Nucleus accumbens (tissue), 56 donors: Measurements from ENCODE around the gene PEDS1.
"Not testable (repeated sequence)": the region's sequence is repeated elsewhere in the genome, so short reads cannot be mapped to it uniquely, and the experiment has no call there.

Experiments
- DNase-seq, 56 donors: peaks; one replicate each; lab custom pipeline; 2025; lab: John Stamatoyannopoulos, UW

PEDS1 gene

DNA sequence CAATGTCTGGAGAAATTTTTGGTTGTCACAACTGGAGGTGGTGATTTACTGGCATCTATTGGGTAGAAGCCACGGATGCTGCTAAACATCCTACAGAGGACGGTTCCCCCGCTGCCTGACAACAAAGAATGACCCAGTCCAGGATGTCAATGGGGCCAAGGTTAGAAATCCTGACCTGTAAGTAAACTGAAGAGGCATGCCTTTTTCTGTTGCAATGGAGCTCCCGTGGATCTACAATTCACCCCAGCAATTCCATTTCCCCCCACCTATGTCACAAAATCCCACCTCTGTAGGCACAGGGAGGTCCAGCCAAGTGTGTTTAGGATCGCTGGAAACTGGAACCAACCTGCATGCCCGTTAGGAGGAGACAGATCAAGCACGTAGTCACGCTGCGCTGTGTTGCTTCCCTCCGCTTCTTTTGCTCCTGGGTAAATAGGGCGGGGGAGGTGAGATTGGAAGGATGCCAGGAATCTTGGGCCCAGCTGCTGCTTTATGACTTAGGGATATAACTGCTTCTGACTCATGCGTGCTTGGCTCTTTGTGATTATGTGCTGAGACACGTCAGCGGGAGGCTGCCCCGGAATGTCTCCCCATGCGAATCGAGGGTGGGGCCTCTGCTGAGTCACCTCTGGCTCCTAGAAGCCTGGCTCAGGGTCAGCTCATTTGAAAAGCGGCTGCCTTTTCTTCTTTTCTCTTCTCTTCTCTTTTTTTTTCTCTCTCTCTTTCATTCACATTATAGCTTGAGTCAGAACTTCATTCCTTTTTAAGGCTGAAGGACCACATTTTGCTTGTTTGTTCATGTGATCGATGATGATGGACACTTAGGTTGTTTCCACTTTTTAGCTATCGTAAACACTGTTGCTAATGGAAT lies 12.4 kb upstream of the PEDS1 start:
- peak in 53 of 56 donors; percentile 18 to 98 (median 75) for DNase-seq

DNA sequence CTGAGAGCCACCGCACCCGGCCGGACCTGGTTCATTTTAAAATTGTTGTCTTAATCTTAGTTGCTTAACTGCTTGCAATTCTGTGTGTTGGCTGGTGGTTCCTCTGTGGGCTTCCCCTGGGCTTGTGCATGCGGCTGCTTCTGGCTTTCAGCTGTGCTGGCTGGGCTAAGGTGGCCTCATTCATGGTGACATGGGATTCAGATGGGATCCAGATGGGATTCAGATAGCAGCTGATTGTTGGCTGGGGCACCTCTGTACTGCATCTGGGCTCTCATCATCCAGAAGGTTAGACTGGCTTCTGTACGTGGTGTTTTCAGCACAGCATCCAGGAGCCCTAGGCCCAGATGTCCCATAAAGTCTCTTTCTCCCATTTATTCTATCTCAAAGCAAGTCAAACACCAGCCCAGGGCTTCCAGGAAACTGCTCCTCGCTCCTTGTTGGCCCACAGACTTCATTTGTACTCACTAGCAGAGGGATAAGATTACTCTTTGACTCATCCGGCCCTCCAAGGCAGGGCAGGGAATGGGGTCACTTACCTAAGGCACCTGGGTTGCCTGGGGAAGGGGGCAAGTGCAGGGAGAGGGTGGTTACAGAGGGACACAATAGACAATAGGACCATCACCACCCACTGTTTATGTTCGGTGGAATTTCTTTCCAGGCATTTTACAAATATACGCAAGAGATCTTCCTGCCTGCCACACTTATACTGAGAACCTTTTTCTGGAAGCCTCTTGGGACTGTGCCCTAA lies 10.2 kb upstream of the PEDS1 start:
- no peak for DNase-seq

DNA sequence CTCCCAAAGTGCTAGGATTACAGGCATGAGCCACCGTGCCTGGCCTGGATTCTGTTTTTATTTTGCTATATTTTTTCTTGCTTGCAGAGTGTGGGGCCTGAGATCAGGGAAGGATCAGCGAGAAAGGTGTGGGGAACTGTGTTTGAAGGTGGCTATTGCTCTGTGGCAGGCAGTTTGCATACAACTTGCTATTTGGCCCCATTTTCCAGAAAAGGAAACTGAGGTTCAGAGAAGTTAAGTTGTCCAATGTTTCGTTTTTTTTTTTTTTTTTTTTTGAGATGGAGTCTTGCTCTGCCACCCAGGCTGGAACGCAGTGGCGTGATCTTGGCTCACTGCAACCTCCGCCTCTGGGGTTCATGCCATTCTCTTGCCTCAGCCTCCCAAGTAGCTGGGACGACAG lies 8.0 kb upstream of the PEDS1 start:
- DNase-seq: not testable (repeated sequence)

DNA sequence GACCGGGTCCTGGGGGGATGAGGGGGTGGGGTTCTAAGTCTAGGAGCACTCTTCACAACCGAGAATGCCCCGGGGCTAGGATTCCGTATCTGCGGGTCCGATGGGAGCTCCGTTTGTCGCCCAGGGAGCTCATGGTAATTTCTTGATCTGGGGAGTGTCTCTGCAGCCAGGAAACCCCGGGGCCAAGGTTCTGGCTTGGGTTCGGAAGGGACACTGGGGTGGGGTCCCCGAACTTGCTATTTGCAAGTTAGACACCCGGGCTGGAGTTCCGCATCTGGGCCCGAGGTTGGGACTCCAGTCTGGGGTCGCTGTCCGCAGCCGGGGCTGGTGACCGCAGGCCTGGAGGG lies 397 bp downstream of the PEDS1 start:
- DNase-seq: peak in 3 of 56 donors; percentile 30 to 57 (median 48)

DNA sequence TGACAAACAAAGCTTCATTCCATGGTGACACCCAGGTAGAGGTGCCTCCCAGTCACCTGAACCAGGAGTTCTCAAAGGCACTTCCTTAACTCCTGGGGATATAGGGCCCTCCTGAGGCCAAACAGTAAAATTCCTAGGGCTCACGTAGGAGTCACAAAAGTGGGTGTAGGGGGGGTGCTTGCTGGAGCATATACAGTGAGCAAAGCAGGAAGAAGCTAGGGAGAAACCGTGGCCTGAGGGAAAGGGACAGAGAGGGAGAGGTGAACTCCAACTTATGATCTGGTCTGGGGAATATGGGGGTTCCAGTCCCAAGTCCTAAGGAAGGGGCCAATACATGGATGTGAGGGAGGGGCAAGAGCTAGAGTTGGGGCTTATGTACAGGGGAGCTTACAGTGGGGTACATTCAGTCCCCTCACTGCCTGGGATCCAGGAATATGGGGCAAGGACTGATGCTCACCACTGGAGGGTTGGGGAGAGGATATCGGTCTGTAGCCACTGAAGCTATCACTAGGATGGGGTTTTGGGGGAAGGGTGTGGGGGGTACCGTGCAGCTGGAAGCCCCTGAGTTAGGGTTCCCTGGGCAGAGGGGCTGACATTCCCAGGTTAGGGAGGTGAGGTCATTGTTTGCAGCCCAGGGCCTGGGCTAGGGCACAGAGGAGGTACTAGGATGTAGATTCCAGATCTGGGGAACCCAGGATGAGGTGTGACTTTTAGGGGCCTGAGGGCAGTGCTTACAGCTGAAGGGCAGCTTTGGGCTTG lies 950 bp downstream of the PEDS1 start:
- peak in 9 of 56 donors; percentile 7 to 45 (median 21) for DNase-seq

DNA sequence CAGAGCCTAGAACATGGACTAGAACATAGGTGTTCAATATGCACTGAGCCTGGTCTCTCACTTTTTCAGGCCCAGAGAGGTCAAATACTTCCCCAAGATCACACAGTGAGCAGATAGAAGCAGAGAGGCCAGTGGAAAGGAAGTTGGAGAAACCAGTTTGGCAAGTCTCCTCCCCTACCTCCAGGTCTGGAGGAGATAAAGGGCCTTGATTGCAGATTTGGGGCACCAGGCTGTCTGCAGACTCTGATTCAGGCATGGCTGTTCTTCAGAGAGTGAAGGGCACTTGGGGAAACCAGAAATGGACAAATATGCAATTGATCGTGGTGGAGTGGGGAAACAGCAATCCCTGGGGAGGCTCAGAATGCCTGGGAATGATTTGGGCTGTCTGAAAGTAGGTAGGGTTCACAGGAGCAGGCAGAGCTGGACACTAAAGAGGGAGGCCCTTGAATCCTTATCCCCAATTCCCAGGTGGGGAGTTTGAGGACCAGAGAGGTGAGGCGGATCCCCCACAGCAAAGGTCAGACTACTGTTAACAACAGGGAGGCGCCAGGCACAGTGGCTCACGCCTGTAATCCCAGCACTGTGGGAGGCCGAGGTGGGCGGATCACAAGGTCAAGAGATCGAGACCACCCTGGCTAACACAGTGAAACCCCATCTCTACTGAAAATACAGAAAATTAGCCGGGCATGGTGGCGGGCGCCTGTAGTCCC lies 2.3 kb downstream of the PEDS1 start:
- DNase-seq: no peak

DNA sequence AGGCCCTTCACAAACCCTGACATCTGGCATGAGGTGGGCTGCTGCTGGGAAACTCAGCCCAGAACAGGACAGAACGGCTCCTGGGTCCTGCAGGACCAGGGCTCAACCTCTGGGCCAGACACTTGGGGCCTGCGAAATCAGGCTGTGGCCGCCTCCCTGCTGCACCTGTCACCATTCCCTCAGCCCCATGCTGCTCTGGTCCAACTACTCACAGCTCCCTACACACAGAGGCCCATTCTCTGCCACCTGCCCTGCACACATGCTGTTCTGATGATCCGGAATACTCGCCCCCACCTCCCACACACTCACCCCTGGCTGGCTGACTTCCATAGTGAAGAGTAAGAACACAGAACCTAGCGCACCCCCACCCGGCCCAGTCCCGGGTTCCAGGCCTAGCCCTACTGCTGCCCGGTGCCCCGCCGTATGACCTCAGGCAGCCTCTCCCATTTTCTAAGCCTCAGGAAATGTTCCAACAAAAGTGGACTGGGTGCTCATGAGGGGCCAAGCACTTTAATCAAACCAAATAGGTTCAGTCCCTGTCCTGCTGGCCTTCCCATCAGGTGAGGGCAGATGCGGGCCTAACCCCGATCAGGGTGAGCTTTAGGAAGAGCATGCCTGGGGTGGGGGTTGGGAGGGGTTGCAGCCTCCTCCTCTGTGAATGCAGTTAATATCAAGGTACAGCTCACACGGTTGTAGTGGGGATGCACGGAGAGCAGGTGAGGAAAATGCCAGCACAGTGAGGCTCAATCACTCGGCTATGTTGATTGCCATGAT lies 3.9 kb downstream of the PEDS1 start:
- peak in 5 of 56 donors; percentile 11 to 23 (median 16) for DNase-seq

DNA sequence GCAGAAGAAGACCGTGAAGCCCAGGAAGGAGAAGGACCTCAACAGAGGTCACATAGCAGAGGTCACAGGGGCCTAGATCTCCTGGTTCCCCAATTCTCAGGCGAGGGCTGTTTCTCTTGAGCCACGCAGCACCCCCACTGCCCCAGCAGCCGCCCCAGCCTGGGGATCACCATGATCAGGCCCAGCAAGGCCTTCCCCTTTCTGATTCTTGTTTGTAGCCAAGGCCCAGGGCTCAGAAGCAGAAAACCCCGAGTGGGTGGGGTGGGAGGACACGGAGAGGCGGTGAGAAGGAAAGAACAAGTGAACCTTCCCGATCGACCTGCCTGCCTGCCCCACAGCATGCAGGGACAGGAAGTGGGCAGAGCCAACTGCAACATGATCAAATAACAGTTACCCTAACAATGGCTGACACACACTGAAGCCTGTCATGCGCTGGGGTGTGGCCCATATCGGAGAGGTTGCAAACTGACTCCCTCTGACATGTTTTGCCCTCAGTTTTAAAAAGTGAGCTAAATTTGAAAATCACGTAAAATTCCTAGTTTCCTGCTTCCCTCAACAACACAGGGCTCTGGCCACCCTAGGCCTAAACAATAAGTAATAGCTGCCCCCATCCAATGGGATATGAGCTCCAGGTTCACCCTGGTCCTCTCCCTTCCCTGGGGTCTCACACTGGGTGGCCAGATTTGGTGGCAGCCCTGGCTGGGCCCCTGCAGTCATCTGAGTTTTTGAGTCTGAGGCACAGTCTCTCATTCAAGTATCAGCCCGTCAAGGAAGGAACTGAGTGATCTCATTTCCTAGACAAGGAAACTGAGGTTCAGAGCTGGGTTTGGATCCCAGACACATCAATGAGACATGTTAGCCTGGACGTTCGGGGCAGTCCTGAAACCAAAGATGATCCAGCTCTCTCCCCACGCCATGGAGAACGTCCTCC lies 6.5 kb downstream of the PEDS1 start:
- peak in 18 of 56 donors; percentile 7 to 65 (median 22) for DNase-seq

DNA sequence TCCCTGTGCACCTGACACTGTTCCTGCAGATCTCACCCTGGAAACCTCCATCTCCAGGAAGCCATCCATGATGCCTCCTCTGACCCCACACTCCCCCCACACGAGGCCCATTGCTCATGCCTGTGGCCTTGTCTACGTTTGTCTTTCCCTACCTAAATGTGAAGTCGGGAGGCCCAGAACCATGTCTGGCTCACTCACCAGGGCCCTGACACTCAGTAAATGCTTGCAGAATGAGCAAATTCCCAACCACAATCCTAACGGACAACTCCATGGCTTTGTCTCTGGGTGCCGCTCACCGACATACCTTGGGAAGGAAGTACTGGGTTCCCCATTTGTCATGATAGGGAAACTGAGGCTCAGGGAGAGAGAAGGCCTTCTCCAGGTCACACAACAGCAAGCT lies 7.3 kb downstream of the PEDS1 start:
- no peak for DNase-seq

DNA sequence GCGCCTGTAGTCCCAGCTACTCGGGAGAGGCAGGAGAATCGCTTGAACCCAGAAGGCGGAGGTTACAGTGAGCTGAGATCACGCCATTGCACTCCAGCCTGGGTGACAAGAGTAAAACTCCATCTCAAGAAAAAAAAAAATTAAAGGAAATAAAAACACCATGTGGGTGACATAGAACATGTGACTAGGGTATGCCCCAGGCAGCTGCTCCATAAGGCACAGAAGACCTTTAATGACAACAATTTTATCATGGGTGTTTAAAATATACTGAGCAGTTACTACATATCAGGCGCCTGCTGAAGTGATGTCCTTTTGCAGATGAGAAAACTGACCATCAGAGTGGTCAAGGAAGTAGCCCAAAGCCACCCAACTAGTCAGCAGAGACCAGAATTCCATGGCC lies 8.0 kb downstream of the PEDS1 start:
- DNase-seq: no peak

DNA sequence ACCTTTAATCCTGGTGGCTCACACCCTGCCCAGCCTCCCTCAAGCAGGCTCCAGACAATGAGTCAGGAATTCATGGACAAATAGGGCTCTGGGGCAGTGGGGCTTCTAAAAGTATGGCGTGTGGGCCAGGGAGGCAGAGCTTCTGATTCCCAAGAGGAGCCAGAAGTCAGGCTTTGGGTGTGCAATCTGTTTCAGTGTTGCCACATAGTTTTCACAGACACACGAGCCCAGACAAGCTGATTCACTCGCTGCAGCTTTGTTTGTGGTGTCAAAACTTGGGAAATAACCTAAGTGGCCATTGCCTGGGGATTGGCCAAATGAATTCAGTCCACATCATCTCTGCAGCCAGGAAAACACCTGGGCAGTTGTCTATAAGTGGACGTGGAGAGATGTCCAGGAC lies 9.2 kb downstream of the PEDS1 start:
- no peak for DNase-seq

DNA sequence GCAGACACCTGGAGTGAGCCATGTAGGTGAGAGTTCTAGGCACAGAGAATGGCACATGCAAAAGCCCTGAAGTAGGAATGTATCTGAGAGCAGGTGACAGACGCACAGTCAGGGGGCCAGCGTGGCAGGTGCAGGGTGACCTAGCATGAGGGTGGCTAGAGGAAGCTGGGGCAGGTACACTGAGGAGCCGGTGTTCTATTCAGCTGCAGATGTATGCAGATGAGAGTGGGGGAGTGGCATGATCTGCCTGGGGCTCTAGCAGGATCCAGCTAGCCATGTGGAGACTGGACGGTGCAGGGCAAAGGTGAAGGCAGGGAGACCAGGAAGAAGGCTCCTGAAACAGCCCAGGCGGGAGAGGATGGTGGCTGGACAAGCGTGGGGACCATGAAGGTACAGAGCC lies 10.7 kb downstream of the PEDS1 start:
- DNase-seq: no peak

DNA sequence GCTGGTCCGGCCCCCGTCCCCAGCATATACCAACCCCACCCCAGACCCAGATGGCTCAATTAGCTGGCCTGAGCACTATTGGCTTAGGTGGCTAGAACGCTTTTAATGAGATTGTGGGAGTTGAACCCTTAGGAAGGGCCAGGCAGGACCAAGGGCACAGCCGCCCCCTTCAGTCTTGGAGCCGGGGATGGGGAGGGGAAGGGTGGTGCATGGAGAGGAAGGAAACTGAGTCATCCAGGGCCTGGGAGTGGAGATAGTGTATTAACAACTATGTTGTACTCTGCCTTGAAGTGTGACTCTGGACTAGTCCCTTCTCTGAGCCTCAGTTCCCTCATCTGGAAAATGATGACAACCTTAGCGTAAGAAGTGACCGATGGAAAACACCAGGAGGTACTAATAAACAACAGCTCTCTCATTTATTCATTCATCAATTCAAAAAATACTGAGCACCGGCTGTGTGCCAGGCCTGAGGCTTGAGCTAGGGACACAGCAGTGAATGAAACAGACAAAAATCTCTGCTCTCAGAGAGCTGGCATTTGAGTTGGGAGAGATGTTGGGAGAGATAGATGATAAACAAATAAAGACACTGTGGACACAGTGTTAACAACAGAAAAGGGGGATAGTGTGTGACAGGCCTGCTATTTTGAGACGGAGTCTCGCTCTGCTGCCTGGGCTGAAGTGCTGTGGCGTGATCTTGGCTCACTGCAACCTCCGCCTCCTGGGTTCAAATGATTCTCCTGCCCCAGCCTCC lies 11.5 kb downstream of the PEDS1 start:
- no peak for DNase-seq

DNA sequence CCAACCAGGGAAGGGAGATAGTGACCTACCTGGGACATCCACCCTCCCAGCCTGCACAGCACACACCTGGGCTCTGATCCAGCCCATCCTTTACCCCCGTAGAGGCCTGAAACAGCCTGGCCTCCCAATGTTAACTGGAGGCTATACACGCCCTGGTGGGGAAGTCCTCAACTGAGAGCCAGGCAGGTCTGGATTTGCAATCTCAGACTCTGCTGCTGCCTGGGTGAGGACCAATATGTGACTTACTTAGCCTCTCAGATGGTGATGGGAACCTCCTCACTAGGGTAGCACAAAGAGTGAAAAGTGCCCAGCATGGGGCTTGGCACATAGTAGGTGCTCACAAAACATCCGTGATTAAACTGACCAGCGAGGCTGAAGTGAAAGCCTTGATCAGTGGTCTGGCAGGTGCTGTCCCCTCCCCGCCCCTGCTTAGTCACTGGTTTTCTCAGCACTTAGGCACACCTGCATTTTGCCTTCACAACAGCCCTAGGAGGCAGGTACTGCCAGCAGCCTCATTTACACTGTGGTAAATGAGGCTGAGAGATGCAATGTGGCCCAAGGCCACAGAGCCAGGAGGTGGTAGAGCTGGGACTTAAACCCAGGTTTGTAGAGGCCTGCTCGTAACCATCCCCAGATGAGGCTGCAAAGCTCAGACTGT lies 12.4 kb downstream of the PEDS1 start:
- DNase-seq: no peak

DNA sequence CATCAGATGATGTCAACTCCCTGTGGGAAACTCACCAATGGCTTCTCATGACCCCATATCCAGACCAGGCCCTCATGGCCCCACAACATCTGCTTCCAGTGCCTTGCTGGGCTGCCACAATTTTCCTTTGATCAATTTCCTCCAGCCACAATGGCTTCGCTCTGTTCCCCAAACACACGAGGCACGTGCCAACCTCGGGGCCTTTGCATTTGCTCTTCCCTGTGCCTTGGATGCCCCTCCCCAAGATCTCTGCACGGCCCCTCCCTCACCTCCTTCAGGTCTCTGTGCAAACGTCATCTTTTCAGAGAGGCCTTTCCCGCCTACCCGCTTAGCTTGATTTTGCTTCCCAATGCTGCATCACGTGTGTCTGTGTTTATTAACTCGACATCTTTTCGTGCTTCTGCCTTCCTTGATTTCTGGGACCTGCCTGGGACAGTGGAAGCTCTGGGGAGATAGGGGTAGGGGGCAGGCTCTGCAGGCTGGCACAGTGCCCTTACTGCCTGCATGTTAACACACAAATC lies 13.1 kb downstream of the PEDS1 start:
- peak in 21 of 56 donors; percentile 11 to 61 (median 33) for DNase-seq

DNA sequence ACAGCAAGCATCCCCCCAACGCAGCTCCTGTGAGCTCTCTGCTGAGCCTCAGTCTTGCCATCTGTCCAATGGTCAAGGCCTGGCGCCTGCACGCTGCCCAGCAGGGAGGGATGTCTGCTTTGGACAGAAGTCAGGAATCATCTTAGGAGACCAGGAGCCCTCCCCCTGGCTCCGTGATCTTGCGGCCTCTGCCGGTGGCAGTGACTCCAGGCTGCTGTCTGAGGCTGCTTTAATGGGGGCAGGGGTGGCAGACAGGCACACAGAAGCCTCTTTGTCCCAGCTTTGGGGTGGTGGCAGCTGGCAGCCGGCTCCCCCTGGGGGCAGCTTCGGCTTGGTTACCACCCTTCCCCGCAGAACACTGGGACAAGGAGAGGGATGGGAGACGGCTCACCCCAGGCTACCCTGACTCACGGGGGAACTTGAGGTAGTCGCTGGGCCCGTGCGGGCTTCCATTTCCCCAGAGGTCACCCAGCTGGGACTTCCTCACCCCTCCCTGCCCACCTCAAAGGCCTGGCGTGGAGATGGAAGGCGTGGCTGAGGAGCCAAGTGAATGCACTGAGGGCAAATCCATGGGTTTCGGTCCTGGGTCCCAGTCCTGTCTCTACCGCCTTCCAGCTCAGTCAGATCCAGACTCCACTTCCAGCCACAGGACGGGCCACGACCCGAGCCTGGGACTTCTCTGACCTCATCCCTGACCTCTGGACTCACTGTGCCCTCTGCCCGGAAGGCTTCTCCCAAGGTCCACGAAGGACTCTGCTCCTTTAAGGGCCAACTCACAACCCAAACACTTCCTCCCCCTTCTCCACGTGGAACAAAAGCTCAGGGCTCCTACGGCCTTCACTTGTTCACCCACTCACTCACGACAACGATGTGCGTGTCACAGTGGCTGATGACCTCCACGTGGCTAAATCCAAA lies 14.8 kb downstream of the PEDS1 start:
- DNase-seq: peak in 54 of 56 donors; percentile 30 to 90 (median 78)
